H1 (cell line): ENCODE data around the gene ULBP3.

ENCODE experiments used
- ASH2L ChIP-seq: fragments of 200-600, 300-600 bp; sonication (generic); IDR thresholded peaks from one replicate; pipeline ENCODE4 v1.7.1; 2017; ENCODE audit warnings: low read length
- CEBPB ChIP-seq: IDR thresholded peaks from 2 replicates; pipeline ENCODE4 v1.6.1; 2012; ENCODE audit warnings: low read depth, low read length
- HDAC2 ChIP-seq, 2 experiments: fragments of 300-600 bp in 1 of 2; sonication (generic) in 1 of 2; IDR thresholded peaks; 2 replicates each; pipeline ENCODE4 v1.6.1; 2011 to 2012; ENCODE audit warnings: low read depth in 2 of 2, low read length in 2 of 2, mild to moderate bottlenecking in 2 of 2, moderate library complexity in 2 of 2, borderline replicate concordance in 1 of 2, inconsistent platforms in 1 of 2
- POLR2A ChIP-seq, 2 experiments: IDR thresholded peaks; 1 replicate in 1 of 2; 2 replicates in 1 of 2; pipeline ENCODE4 v1.6.1; 2011; ENCODE audit warnings: low read depth in 2 of 2, low read length in 2 of 2, mild to moderate bottlenecking in 2 of 2; ENCODE audit errors: control extremely low read depth in 1 of 2
- RAD21 ChIP-seq, 2 experiments: IDR thresholded peaks in 1 of 2; conservative IDR thresholded peaks in 1 of 2; 2 replicates each; pipeline ENCODE4 v1.6.1; 2011; ENCODE audit warnings: low read depth in 2 of 2, low read length in 2 of 2, improper control_type of control experiment in 1 of 2, inconsistent platforms in 1 of 2, mild to moderate bottlenecking in 1 of 2, moderate library complexity in 1 of 2
- YY1 ChIP-seq: IDR thresholded peaks from 2 replicates; pipeline ENCODE4 v1.6.1; 2011; ENCODE audit warnings: low read depth, mild to moderate bottlenecking, low read length
- TF ChIP-seq, protein P1 (sequence below), 3 experiments: IDR thresholded peaks; 1 replicate in 2 of 3; 2 replicates in 1 of 3; pipeline versions ENCODE4 v1.5.1 to v1.6.1; 2011; ENCODE audit warnings: low read length in 3 of 3, mild to moderate bottlenecking in 3 of 3, inconsistent platforms in 2 of 3, low read depth in 1 of 3, moderate library complexity in 1 of 3; ENCODE audit not compliant: insufficient read depth in 1 of 3; ENCODE audit errors: control extremely low read depth in 1 of 3
- TF ChIP-seq, protein P2 (sequence below): IDR thresholded peaks from 2 replicates; pipeline ENCODE4 v1.6.1; 2012; ENCODE audit warnings: low read length, inconsistent platforms

DNA sequence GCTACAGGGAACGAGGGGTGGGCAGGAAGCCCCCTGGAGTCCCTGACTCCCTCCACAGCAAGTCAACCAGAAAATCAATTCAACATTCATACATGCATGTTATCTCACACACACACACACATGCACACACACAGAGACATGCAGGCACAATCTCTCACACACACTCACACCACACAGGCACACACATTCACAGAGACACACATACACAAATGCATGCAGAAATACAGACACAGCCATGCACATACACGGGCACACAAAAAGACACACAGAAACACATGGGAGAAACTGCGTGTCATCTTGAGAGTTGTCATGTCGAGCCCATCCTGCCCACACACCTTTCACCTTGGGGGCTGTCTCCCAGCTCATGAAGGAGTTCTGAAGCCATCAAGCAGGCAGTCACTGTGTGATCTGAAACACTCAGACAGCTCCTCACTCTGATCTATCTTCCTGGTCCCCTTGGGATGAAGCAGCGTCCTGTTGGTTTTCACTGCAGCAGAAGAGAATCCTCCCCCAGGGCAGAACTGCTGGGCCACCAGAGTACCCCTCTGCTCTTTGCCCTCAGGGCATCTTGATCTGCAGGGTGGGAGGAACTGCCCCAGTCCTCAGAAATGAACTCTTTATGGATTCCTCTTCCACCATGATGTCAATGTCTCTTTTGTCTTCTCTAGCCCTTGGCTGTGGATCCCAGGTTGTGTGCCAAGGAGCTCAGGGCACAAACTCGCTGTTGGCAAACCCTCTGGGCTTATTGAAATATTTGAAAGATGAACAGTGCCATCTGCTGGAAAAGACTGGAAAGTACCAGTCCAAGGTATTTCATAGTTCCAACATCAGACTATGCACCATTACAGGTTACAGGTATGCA is 52.4 kb downstream of the ULBP3 start:
- TF ChIP-seq, protein P1, sequence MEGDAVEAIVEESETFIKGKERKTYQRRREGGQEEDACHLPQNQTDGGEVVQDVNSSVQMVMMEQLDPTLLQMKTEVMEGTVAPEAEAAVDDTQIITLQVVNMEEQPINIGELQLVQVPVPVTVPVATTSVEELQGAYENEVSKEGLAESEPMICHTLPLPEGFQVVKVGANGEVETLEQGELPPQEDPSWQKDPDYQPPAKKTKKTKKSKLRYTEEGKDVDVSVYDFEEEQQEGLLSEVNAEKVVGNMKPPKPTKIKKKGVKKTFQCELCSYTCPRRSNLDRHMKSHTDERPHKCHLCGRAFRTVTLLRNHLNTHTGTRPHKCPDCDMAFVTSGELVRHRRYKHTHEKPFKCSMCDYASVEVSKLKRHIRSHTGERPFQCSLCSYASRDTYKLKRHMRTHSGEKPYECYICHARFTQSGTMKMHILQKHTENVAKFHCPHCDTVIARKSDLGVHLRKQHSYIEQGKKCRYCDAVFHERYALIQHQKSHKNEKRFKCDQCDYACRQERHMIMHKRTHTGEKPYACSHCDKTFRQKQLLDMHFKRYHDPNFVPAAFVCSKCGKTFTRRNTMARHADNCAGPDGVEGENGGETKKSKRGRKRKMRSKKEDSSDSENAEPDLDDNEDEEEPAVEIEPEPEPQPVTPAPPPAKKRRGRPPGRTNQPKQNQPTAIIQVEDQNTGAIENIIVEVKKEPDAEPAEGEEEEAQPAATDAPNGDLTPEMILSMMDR (IDR thresholded peaks at IDR 0.05; ENCODE audit: control extremely low read depth in 1 of 3, insufficient read depth in 1 of 3, low read depth in 1 of 3, low read length in 3 of 3) = peak in 2 of 3 experiments; percentile 51 to 61; a peak in 3 of 4 replicates
- TF ChIP-seq, protein P2, sequence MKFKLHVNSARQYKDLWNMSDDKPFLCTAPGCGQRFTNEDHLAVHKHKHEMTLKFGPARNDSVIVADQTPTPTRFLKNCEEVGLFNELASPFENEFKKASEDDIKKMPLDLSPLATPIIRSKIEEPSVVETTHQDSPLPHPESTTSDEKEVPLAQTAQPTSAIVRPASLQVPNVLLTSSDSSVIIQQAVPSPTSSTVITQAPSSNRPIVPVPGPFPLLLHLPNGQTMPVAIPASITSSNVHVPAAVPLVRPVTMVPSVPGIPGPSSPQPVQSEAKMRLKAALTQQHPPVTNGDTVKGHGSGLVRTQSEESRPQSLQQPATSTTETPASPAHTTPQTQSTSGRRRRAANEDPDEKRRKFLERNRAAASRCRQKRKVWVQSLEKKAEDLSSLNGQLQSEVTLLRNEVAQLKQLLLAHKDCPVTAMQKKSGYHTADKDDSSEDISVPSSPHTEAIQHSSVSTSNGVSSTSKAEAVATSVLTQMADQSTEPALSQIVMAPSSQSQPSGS = no peak
- TF ChIP-seq ASH2L (no peak), POLR2A (IDR thresholded peaks at IDR 0.05; ENCODE audit: control extremely low read depth in 1 of 2, low read depth in 2 of 2, low read length in 2 of 2) (no peak), RAD21 (IDR thresholded peaks at IDR 0.05 in 1 of 2, conservative IDR thresholded peaks at IDR 0.05 in 1 of 2; ENCODE audit: low read depth in 2 of 2, low read length in 2 of 2) (peak; percentile 74 to 79), HDAC2 (IDR thresholded peaks at IDR 0.05; ENCODE audit: borderline replicate concordance in 1 of 2, low read depth in 2 of 2, low read length in 2 of 2) (no peak), YY1 (no peak), CEBPB (no peak)
